GM12874 (cell line): Measurements from ENCODE around the gene CFAP251.

Source experiments
- TF ChIP-seq, protein P1 (sequence below): IDR thresholded peaks from 2 replicates; pipeline ENCODE4 v1.5.1; 2011; ENCODE audit warnings: low read depth, mild to moderate bottlenecking, control low read depth, low read length, moderate library complexity; ENCODE audit not compliant: insufficient read depth

Gene CFAP251

DNA sequence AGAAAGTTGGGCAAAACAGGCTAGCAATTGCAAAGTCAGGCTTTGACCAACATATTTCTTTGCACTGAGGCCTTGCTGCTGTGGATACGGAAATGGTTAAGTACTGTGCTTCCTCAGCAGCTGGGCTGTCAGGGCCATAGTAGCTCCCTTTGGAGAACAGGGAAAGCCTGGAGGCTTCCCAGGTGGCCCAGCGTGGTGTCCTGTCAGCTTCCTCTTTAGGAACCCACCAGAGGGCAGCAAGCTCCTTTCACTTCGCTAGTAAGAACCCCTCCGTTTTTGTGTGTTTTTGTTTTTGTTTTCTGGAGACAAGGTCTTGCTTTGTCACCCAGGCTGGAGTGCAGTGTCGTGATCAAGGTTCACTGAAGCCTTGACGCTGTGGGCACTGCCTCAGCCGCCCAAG, 1.7 kb upstream of the CFAP251 start:
- TF ChIP-seq, protein P1, sequence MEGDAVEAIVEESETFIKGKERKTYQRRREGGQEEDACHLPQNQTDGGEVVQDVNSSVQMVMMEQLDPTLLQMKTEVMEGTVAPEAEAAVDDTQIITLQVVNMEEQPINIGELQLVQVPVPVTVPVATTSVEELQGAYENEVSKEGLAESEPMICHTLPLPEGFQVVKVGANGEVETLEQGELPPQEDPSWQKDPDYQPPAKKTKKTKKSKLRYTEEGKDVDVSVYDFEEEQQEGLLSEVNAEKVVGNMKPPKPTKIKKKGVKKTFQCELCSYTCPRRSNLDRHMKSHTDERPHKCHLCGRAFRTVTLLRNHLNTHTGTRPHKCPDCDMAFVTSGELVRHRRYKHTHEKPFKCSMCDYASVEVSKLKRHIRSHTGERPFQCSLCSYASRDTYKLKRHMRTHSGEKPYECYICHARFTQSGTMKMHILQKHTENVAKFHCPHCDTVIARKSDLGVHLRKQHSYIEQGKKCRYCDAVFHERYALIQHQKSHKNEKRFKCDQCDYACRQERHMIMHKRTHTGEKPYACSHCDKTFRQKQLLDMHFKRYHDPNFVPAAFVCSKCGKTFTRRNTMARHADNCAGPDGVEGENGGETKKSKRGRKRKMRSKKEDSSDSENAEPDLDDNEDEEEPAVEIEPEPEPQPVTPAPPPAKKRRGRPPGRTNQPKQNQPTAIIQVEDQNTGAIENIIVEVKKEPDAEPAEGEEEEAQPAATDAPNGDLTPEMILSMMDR, result peak; percentile 47; the same call in 1 of the 2 replicates

DNA sequence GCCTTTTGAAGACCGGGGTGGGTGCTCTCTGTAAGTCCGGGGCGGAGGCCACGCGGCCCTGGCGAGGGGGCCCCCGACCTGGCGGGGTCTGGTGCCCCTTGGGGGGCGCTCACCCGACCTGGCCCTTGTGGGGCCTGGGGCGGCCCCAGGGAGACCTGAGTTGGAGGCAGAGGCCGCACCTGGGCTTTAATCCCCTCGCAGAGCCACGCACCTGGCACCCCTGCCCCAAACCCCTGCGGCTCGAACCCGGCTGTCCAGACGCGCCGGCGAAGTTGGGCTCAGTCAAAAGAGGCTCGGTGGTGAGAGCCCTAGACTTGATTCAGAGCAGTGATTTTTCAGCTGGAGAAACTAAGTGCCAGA, 267 bp downstream of the CFAP251 start:
- TF ChIP-seq, protein P1, result no peak

DNA sequence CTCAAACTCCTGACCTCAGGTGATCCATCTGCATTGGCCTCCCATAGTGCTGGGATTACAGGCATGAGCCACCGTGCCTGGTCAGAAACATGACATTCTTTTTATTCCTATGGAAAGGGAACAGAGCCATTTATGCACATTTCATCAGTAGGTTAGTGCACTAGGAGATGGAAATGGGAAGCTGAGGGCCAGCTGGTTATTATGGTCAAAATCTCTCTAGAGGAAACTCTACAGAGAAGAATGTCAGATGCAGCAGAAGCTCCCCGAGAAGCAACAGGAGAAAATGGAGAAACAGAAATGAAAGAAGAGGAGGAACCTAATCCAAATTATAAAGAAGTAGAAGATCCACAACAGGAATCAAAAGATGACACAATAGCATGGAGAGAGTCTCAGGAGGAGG, 2.7 kb downstream of the CFAP251 start:
- TF ChIP-seq, protein P1, result no peak

DNA sequence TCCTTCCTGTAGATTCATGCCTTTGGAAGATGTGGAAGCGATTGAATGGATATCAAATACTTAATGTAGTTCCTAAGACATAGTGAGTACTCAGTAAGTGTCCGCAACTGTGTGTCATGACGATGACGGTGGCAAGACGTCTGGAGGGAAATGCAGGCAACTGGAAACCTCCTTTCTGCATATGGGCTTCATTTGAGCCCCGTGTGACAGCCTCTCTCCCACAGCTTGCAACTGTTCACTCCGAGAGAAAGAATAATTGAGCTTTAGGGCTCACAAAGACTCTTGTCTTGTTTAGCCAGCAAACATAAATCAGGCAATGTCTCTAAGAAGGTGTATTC, 6.9 kb downstream of the CFAP251 start:
- TF ChIP-seq, protein P1, result no peak

DNA sequence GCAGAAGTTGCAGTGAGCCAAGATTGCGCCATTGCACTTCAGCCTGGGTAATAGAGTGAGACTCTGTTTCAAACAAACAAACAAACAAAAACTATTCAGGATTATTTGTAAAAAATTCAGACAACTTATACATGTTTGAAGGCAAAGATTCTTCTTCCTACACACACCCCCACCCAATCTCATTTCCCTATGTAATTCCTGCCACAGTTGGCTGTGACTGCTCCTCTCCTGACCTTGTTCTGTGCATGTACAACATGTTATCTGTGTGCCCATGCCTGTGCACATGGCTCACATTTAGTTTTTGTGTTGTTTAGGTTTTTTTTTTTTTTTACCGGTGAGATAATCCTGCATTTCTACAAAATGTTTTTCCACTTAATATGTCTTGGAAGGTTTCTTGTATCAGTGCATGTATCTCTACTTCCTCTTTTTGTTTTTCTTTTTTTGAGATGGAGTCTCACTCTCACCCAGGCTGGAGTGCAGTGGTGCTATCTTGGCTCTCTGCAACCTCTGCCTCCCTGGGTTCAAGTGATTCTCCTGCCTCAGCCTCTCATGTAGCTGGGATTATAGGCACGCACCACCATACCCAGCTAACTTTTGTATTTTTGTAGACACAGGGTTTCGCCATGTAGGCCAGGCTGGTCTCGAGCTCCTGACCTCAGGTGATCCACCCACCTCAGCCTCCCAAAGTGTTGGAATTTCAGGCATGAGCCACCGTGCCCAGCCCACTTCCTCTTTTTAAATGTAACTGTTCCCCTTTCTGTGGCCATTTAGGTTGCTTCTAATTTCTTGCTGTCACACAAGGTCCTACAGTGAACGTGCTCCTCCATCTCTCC, 8.7 kb downstream of the CFAP251 start:
- TF ChIP-seq, protein P1, result no peak

DNA sequence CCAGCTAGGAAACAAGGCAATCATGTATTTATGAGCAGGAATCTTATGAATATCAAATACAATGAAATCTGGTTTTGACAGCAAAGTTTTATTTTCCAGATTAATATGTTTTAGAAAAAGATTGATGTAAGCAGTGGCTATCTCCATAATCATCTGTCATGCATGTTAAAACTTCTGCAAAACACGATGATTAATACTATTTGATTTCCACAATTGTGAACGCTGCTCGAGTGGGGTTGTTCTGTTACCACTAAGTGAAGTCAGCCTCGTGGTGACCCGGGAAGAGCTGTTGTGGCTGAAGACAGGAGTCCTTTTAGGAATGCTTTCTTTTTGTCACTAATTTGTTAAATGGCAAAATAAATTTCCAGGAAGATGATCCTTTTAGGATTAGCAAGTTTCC, 9.4 kb downstream of the CFAP251 start:
- TF ChIP-seq, protein P1, result no peak

DNA sequence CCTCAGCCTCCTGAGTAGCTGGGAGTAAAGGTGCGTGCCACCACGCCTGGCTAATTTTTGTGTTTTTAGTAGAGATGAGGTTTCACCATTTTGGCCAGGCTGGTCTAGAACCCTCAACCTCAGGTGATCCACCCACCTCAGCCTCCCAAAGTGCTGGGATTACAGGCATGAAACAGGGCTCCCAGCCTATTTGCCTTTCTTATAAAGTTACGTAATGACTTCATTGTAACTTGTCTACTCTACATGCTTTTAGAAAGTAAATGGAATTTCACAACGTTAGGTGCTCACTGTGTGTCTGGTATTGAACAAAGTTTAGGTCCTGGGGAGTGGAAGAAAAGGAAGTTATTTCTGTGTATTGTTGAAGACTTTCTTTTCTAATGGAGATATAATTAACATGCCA, 12.5 kb downstream of the CFAP251 start:
- TF ChIP-seq, protein P1, result no peak
